Measurements from ENCODE around the gene KLRC3.

- TF ChIP-seq CTCF (IDR thresholded peaks at IDR 0.05): no peak
- no peak for TF ChIP-seq POLR2AphosphoS5 (IDR thresholded peaks at IDR 0.05)
- no peak for TF ChIP-seq POLR2A (IDR thresholded peaks at IDR 0.05; ENCODE audit: low read depth)
Measured at GRCh38 chr12:10456856-10457255, 36.5 kb upstream of the KLRC3 start.
